ENCODE measurements around the gene PSMG3.

PSMG3 gene

GRCh38 chr7:1578513-1578912, 8.7 kb upstream of the PSMG3 start:
- DNase-seq, result no peak

GRCh38 chr7:1576521-1577253, 6.9 kb upstream of the PSMG3 start:
- DNase-seq, result no peak

GRCh38 chr7:1575809-1576208, 6.0 kb upstream of the PSMG3 start:
- DNase-seq, result no peak

- no peak for DNase-seq
Observed at GRCh38 chr7:1572111-1572822, 2.4 kb upstream of the PSMG3 start.

GRCh38 chr7:1569440-1569832, 396 bp downstream of the PSMG3 start:
- DNase-seq, result no peak

- DNase-seq, result no peak
Observed at GRCh38 chr7:1569016-1569415, 816 bp downstream of the PSMG3 start.

GRCh38 chr7:1567896-1568510, 1.8 kb downstream of the PSMG3 start:
- no peak for DNase-seq

GRCh38 chr7:1567049-1567771, 2.6 kb downstream of the PSMG3 start:
- DNase-seq, result no peak

- DNase-seq, result no peak
Observed at GRCh38 chr7:1566687-1567048, 3.2 kb downstream of the PSMG3 start.

- no peak for DNase-seq
Observed at GRCh38 chr7:1564603-1565022, 5.2 kb downstream of the PSMG3 start.

GRCh38 chr7:1563981-1564602, 5.7 kb downstream of the PSMG3 start:
- no peak for DNase-seq

GRCh38 chr7:1562597-1563051, 7.2 kb downstream of the PSMG3 start:
- DNase-seq, result no peak

- no peak for DNase-seq
Observed at GRCh38 chr7:1562116-1562515, 7.7 kb downstream of the PSMG3 start.

- no peak for DNase-seq
Observed at GRCh38 chr7:1561036-1561940, 8.5 kb downstream of the PSMG3 start.

GRCh38 chr7:1560620-1561031, 9.2 kb downstream of the PSMG3 start:
- no peak for DNase-seq

GRCh38 chr7:1559626-1560590, 9.9 kb downstream of the PSMG3 start:
- no peak for DNase-seq

GRCh38 chr7:1558841-1559625, 10.8 kb downstream of the PSMG3 start:
- DNase-seq, result no peak

- DNase-seq, result no peak
Observed at GRCh38 chr7:1558181-1558811, 11.5 kb downstream of the PSMG3 start.

GRCh38 chr7:1557771-1558170, 12.1 kb downstream of the PSMG3 start:
- no peak for DNase-seq
